Adrenal gland (tissue), 5 donors: ENCODE results near the gene PHYH.

Experiments
- POLR2A ChIP-seq, 2 donors: fragments of 450-650 bp; IDR thresholded peaks; one replicate each; pipeline ENCODE4 v1.6.1; 2017; ENCODE audit warnings: antibody characterized with exemption in 2 of 2, mild to moderate bottlenecking in 2 of 2, moderate library complexity in 1 of 2
- TF ChIP-seq, protein P1 (sequence below), 6 experiments: fragments of 450-650 bp in 4 of 6; fragments of 200-600 bp in 2 of 6; sonication (generic) in 1 of 6; IDR thresholded peaks; 1 replicate in 5 of 6; 2 replicates in 1 of 6; pipeline versions ENCODE4 v1.5.1 to v1.8.0; 2016 to 2021; ENCODE audit warnings: antibody characterized with exemption in 6 of 6, mild to moderate bottlenecking in 2 of 6, moderate library complexity in 1 of 6
- donor health status: DM: no; HTN: no; CAD: no.

DNA sequence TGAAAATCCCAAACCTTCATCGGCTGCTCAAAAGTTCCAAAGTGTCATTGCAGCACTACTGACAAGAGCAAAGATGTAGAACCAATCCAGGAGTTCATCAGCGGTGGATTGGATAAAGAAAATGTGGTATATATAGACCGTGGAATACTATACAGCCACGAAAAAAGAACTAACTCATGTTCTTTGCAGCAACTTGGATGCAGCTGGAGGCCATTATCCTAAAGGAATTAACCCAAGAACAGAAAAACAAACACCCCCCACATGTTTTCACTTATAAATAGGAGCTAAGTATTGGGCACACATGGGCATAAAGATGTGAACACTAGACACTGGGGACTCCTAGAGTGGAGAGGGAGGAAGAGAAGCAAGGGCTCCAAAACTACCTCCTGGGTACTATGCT, 31.6 kb downstream of the PHYH start:
- TF ChIP-seq, protein P1, sequence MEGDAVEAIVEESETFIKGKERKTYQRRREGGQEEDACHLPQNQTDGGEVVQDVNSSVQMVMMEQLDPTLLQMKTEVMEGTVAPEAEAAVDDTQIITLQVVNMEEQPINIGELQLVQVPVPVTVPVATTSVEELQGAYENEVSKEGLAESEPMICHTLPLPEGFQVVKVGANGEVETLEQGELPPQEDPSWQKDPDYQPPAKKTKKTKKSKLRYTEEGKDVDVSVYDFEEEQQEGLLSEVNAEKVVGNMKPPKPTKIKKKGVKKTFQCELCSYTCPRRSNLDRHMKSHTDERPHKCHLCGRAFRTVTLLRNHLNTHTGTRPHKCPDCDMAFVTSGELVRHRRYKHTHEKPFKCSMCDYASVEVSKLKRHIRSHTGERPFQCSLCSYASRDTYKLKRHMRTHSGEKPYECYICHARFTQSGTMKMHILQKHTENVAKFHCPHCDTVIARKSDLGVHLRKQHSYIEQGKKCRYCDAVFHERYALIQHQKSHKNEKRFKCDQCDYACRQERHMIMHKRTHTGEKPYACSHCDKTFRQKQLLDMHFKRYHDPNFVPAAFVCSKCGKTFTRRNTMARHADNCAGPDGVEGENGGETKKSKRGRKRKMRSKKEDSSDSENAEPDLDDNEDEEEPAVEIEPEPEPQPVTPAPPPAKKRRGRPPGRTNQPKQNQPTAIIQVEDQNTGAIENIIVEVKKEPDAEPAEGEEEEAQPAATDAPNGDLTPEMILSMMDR (IDR thresholded peaks at IDR 0.05): no peak
- TF ChIP-seq POLR2A (IDR thresholded peaks at IDR 0.05): no peak
